HUDEP-2 (cell line): ENCODE data around the gene ACHE.
A peak's percentile ranks its signal among the peaks of the same experiment; 100 is the strongest.
"Not testable (repeated sequence)": the region's sequence is repeated elsewhere in the genome, so short reads cannot be mapped to it uniquely, and the experiment has no call there.

ENCODE experiments used
- DNase-seq, 76 experiments: peaks; one replicate each; lab custom pipeline; 2025; ENCODE audit not compliant: unreplicated experiment in 76 of 76; lab: John Stamatoyannopoulos, UW

The ACHE gene

GRCh38 chr7:100865938-100866728, 29.6 kb downstream of the ACHE start:
- peak in 71 of 76 experiments; percentile 22 to 89 (median 69) for DNase-seq

- no peak for DNase-seq
Observed at GRCh38 chr7:100865372-100865911, 30.2 kb downstream of the ACHE start.

GRCh38 chr7:100864263-100864845, 31.3 kb downstream of the ACHE start:
- no peak for DNase-seq

- DNase-seq = peak in 38 of 76 experiments; percentile 4 to 66 (median 34)
Observed at GRCh38 chr7:100863406-100863950, 32.2 kb downstream of the ACHE start.

GRCh38 chr7:100861616-100861985, 34.1 kb downstream of the ACHE start:
- DNase-seq = no peak

- DNase-seq = no peak
Observed at GRCh38 chr7:100860702-100861615, 34.7 kb downstream of the ACHE start.

- no peak for DNase-seq
Observed at GRCh38 chr7:100859856-100860255, 35.8 kb downstream of the ACHE start.

GRCh38 chr7:100856871-100857282, 38.8 kb downstream of the ACHE start:
- DNase-seq = no peak

- no peak for DNase-seq
Observed at GRCh38 chr7:100855515-100855914, 40.2 kb downstream of the ACHE start.

GRCh38 chr7:100854899-100855298, 40.8 kb downstream of the ACHE start:
- DNase-seq = not testable (repeated sequence)

GRCh38 chr7:100854146-100854895, 41.4 kb downstream of the ACHE start:
- no peak for DNase-seq

GRCh38 chr7:100852048-100852872, 43.4 kb downstream of the ACHE start, which contains the start of gene SLC12A9:
Gene SLC12A9 (plus strand): TSS chr7:100852713. CDS start chr7:100854198, 1,485 bp downstream.
- peak in 73 of 76 experiments; percentile 25 to 91 (median 81) for DNase-seq

- DNase-seq = no peak
Observed at GRCh38 chr7:100847360-100847759, 48.3 kb downstream of the ACHE start.

GRCh38 chr7:100840470-100841100, 55.1 kb downstream of the ACHE start:
- no peak for DNase-seq
